A673 (cell line): Measurements from ENCODE around the gene BEST3. TPM values are rescaled to one million over a fixed set of nuclear protein-coding genes. Genes with fewer than 3 reads are reported as not detected.

ENCODE experiments used
- BruUV-seq: library from RNA; stranded (reverse); fragments of 400-500 nt; replicated peaks from 2 replicates; lab custom pipeline; 2021; lab: Mats Ljungman, UMichigan
- CTCF ChIA-PET: fragments of 300-600 bp; sonication (Branson Sonifier 250); formaldehyde crosslinking; loops from one replicate; lab custom pipeline; 2022; ENCODE audit warnings: antibody characterized with exemption; lab: Charles Lee
- POLR2A ChIA-PET: fragments of 300-600 bp; sonication (Branson Sonifier 250); formaldehyde crosslinking; loops from one replicate; lab custom pipeline; 2022; ENCODE audit warnings: antibody characterized with exemption; ENCODE audit not compliant: low non-redundant PET; lab: Charles Lee
- DNase-seq: peaks from one replicate; pipeline ENCODE4 v3.0.0-alpha.2; 2015; ENCODE audit warnings: low spot score
- H3K27ac ChIP-seq: fragments of 200-600 bp; sonication (generic); 2 replicates; pipeline ENCODE4 v1.5.1; 2016; ENCODE audit warnings: mixed run types, low read depth, mild to moderate bottlenecking, mixed read lengths, antibody characterized with exemption, low read length; ENCODE audit not compliant: poor library complexity, severe bottlenecking
- H3K27me3 ChIP-seq: fragments of 200-600 bp; sonication (generic); replicated peaks from 2 replicates; pipeline ENCODE4 v1.6.1; 2017; ENCODE audit warnings: mixed run types, low read depth, mild to moderate bottlenecking, mixed read lengths, antibody characterized with exemption, low read length; ENCODE audit not compliant: insufficient read depth, poor library complexity
- H3K36me3 ChIP-seq: fragments of 200-600 bp; sonication (generic); 2 replicates; pipeline ENCODE4 v1.6.1; 2016; ENCODE audit warnings: mixed run types, mild to moderate bottlenecking, mixed read lengths, antibody characterized with exemption, low read length; ENCODE audit not compliant: insufficient read depth, poor library complexity, severe bottlenecking
- H3K4me1 ChIP-seq: fragments of 200-600 bp; sonication (generic); 2 replicates; pipeline ENCODE4 v1.6.1; 2017; ENCODE audit warnings: mixed run types, mild to moderate bottlenecking, mixed read lengths, antibody characterized with exemption, low read length; ENCODE audit not compliant: insufficient read depth, poor library complexity, severe bottlenecking
- H3K4me3 ChIP-seq: fragments of 200-600 bp; sonication (generic); 2 replicates; pipeline ENCODE4 v1.5.1; 2016; ENCODE audit warnings: low read depth, mixed run types, mild to moderate bottlenecking, mixed read lengths, low read length; ENCODE audit not compliant: poor library complexity, severe bottlenecking
- H3K9me3 ChIP-seq: fragments of 200-600 bp; sonication (generic); 2 replicates; pipeline ENCODE4 v1.6.1; 2016; ENCODE audit warnings: mixed run types, low read depth, mild to moderate bottlenecking, mixed read lengths, antibody characterized with exemption, low read length; ENCODE audit not compliant: poor library complexity, severe bottlenecking
- EZH2 ChIP-seq: fragments of 200-600 bp; sonication (generic); IDR thresholded peaks from 2 replicates; pipeline ENCODE4 v1.6.1; 2017; ENCODE audit warnings: borderline replicate concordance, low read depth, mild to moderate bottlenecking, mixed read lengths, antibody characterized with exemption, low read length; ENCODE audit not compliant: poor library complexity, severe bottlenecking
- intact Hi-C: fragments of 100-400 bp; cut with micrococcal nuclease; formaldehyde crosslinking; loops from one replicate; pipeline ENCODE4 v1.10.0; 2022; ENCODE audit not compliant: unreplicated experiment
- total RNA-seq: library from RNA; stranded (reverse); gene quantifications from 2 replicates; pipeline ENCODE4 v1.2.3, GENCODE V29; 2021
- TF ChIP-seq, protein P1 (sequence below): fragments of 300-800, 200-600 bp; sonication (generic); conservative IDR thresholded peaks from 2 replicates; pipeline ENCODE4 v1.5.1; 2017; ENCODE audit warnings: low read depth, mild to moderate bottlenecking, antibody characterized with exemption, low read length, moderate library complexity, mixed read lengths

Gene BEST3
- total RNA-seq, 1 experiment from 2014 or later = 0.69 TPM

DNA sequence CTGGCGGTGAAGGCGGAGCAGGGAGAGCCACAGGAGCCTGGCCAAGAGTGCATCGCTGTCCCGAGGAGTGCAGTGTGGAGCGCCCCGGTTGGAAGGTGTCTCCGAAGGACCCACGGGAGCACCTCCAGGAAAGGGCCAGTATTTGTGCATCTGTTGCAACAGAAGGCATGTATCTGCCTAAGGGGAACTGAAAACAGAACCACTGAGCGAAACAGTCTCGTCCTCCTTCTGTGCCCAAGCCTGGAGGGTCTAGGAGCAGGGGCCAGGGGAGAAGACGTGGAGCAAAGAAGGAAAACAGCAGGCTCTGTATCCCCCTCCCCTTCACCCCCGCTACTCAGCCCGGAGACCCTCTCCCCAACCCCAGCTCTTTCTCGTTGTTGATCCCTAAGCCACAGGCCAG is 83.1 kb downstream of the BEST3 start:
- ChIA-PET POLR2A (no interaction called here), CTCF (no interaction called here)

DNA sequence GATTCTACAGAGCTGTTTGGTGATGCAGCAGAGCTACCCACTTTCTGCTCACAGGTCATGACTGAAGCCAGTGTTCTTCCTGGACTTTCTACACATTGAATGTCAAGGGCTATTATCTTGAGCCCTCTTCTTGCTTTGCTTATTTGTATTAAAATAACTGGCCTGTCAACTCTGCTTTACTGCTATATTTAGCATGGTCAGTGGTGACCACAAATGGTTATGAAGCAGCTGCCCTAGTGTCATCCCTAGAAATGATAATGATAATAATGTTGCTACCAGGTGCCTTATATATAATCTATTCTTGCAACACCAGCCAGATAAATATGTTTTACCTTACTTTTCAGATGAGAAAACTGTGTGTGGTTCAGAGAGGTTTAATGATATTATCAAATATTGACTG is 85.8 kb downstream of the BEST3 start:
- CTCF ChIA-PET = no interaction called here
- no peaks in the 10 kb centered on the region for H3K4me1 ChIP-seq
- H3K27me3 ChIP-seq = no peaks in the 10 kb centered on the region
- no peak for TF ChIP-seq EZH2
- TF ChIP-seq, protein P1, sequence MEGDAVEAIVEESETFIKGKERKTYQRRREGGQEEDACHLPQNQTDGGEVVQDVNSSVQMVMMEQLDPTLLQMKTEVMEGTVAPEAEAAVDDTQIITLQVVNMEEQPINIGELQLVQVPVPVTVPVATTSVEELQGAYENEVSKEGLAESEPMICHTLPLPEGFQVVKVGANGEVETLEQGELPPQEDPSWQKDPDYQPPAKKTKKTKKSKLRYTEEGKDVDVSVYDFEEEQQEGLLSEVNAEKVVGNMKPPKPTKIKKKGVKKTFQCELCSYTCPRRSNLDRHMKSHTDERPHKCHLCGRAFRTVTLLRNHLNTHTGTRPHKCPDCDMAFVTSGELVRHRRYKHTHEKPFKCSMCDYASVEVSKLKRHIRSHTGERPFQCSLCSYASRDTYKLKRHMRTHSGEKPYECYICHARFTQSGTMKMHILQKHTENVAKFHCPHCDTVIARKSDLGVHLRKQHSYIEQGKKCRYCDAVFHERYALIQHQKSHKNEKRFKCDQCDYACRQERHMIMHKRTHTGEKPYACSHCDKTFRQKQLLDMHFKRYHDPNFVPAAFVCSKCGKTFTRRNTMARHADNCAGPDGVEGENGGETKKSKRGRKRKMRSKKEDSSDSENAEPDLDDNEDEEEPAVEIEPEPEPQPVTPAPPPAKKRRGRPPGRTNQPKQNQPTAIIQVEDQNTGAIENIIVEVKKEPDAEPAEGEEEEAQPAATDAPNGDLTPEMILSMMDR = no peak
- intact Hi-C loops = no loop called here
- POLR2A ChIA-PET = no interaction called here
- H3K27ac ChIP-seq = no peak overlapping the region
- H3K36me3 ChIP-seq = no peaks in the 10 kb centered on the region
- no TSS peak for BruUV-seq
- no peaks in the 10 kb centered on the region for H3K9me3 ChIP-seq
- H3K4me3 ChIP-seq = no peak overlapping the region
- DNase-seq = no peak

More for the DNA sequence above, 83.1 kb downstream of the BEST3 start:
- intact Hi-C loops = no loop called here
- H3K27ac ChIP-seq = no peak overlapping the region
- no peaks in the 10 kb centered on the region for H3K9me3 ChIP-seq
- BruUV-seq = no TSS peak
- no peak for DNase-seq
- H3K4me3 ChIP-seq = no peak overlapping the region
- TF ChIP-seq, protein P1 = no peak
- no peak for TF ChIP-seq EZH2
- H3K4me1 ChIP-seq = peaks cover 19% of the 10 kb centered on the region
- no peaks in the 10 kb centered on the region for H3K36me3 ChIP-seq
- H3K27me3 ChIP-seq = no peaks in the 10 kb centered on the region

DNA sequence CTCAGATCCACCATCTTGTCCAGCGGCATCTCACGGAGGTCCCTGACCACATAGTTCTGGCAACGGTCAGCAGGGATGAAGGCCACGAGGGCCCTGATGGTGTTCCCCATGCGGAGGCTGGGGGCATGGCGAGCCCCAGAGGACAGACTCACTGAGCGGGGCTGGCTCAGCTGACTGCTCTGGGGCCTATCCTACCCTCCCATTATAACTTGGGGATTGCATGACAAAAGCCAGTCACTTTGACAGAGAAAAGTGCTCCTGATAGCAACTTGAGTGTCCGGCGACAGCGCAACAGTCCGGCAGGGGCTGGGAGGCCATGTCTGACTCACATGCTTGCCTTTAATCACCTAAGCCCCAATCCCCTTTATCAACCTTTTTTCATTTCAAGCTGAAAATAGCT is 88.4 kb downstream of the BEST3 start, which contains the start of gene LRRC10:
LRRC10 (minus strand) TSS at position 179 of the 400 bp plus-strand sequence; CDS start at position 110, 69 bp downstream.
- no peak within 1 kb of the TSS for H3K4me3 ChIP-seq
- BruUV-seq = no TSS peak
- POLR2A ChIA-PET = no interaction called here
- intact Hi-C loops = no loop called here
- no peak within 1 kb of the TSS for H3K27ac ChIP-seq
- CTCF ChIA-PET = no interaction called here
- DNase-seq = no peak
- H3K9me3 ChIP-seq = no peaks in the 10 kb centered on the region
- H3K27me3 ChIP-seq = no peaks in the 10 kb centered on the region
- H3K4me1 ChIP-seq = no peaks in the 10 kb centered on the region
- H3K36me3 ChIP-seq = no peaks in the 10 kb centered on the region
- TF ChIP-seq, protein P1 = no peak
- TF ChIP-seq EZH2 = no peak
